Prostate gland (tissue), 2 donors: ENCODE measurements around the gene LGALS9.
"Not testable (repeated sequence)": the region's sequence is repeated elsewhere in the genome, so short reads cannot be mapped to it uniquely, and the experiment has no call there.

Experiments used
- CTCF ChIP-seq, 4 experiments: fragments of 200-600 bp in 2 of 4; fragments of 450-650 bp in 2 of 4; sonication (generic) in 2 of 4; IDR thresholded peaks; 1 replicate in 3 of 4; 2 replicates in 1 of 4; pipeline ENCODE4 v1.5.1; 2016 to 2019; ENCODE audit warnings: antibody characterized with exemption in 4 of 4, mild to moderate bottlenecking in 2 of 4, moderate library complexity in 2 of 4
- POLR2A ChIP-seq: fragments of 450-650 bp; IDR thresholded peaks from one replicate; pipeline ENCODE4 v1.6.1; 2016; ENCODE audit warnings: antibody characterized with exemption, mild to moderate bottlenecking
- POLR2AphosphoS5 ChIP-seq: sonication (generic); formaldehyde crosslinking; IDR thresholded peaks from one replicate; pipeline ENCODE4 v1.6.1; 2017; ENCODE audit warnings: antibody characterized with exemption

GRCh38 chr17:27649111-27649571 is 18.2 kb downstream of the LGALS9 start:
- TF ChIP-seq CTCF (IDR thresholded peaks at IDR 0.05); POLR2A: not testable (repeated sequence)
- TF ChIP-seq POLR2AphosphoS5 = peak; percentile 28
